22Rv1 (cell line): ENCODE data around the gene FRMD1.

ENCODE experiments used
- CTCF ChIP-seq: fragments of 450-650 bp; IDR thresholded peaks from 2 replicates; pipeline ENCODE4 v1.5.1; 2017; ENCODE audit warnings: mild to moderate bottlenecking
- ZFX ChIP-seq: fragments of 450-650 bp; IDR thresholded peaks from 2 replicates; pipeline ENCODE4 v1.6.1; 2017; ENCODE audit warnings: antibody characterized with exemption, borderline replicate concordance

GRCh38 chr6:168078943-168079405 lies at the start of gene FRMD1:
- TF ChIP-seq CTCF, result no peak
- no peak for TF ChIP-seq ZFX
